NCI-H146 treated with DMSO at 0.1 percent for 48 hours (cell line): ENCODE results near the gene DENND2A.

Experiments
- DNase-seq: peaks from one replicate; lab custom pipeline; 2025; ENCODE audit not compliant: unreplicated experiment; lab: John Stamatoyannopoulos, UW

Gene DENND2A

DNA sequence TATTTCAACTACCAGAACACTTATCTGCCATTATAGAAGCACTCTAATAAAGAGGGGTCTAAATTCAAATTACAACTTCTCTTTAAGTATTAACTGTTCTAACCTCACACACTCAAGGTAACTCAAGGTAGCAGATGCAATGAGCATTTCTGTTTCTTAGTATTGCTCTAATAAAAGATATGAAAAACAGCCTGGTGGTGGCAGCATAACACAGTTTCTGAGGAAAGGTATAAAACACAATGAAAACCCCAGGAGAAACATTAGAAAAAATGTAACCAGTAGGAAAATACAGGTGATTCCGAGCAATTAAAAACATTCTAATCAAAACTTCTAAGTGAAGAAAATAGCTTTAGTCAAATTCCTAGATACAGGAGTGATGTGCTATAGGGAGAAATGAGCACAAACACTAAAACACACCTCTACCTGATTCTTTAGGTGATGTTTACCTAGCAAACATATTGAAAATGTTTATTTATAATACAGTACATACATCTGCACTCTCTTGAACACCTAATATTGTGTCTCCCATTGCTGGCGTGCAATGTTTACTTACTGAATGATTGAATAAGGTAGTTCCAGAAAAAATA, 164.8 kb downstream of the DENND2A start:
- peak; percentile 55 for DNase-seq
